NCI-H1105 treated with DMSO at 0.1 percent for 48 hours (cell line): ENCODE data around the gene FADS2.
"Not testable (repeated sequence)": the region's sequence is repeated elsewhere in the genome, so short reads cannot be mapped to it uniquely, and the experiment has no call there.

Experiments used
- DNase-seq: peaks from one replicate; lab custom pipeline; 2025; lab: John Stamatoyannopoulos, UW

FADS2 gene

DNA sequence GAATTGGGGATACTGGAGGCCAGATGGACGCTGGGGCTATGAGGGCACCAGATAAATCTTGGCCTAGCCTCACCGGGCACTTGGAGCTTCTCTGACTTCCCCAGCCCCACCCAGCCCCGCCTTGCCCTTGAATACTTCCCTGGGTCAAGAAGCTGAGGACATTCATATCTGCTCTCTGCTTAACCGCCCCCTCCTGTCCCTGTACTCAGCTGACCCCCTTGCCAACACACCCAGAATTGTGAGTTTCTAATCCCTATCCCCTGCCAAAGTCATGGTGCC lies 41.3 kb downstream of the FADS2 start:
- no peak for DNase-seq

DNA sequence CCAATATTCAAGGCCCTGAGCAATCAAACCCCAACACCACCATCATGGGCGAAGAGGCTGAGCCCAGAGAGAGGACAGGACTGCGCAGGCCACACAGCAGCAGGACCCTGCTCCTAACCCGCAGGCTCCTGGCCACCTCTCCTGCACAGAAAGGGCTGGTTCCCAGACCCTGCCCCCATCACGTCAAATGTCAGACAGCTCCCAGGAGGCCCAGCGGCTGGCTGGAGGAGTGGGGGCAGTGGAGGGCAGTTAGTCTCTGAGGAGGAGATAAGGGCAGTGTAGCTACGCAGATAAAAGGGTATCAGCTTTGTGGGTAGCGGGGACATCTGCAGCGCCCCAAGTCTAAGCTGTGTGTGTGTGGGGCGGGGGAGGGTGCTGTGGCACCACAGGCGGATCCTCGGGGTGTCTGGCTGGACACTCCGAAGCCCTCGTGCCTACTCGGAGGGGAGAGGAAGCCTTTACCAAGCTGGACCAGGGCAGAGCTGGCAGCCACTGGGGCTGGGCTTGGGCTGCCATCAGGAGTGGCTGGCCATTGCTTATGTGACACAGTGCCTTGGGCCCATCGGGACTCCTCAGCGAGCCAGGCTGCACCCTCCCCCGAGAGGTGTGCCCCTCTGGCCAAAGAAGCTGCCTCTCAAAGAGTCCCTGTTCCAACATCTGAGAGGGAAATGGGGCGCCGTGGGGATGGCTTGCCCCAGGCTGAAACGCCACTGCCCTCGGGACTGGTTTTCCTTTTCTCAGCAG lies 41.8 kb downstream of the FADS2 start:
- DNase-seq: no peak

GRCh38 chr11:61870541-61871031 lies 42.5 kb downstream of the FADS2 start:
- DNase-seq: no peak

DNA sequence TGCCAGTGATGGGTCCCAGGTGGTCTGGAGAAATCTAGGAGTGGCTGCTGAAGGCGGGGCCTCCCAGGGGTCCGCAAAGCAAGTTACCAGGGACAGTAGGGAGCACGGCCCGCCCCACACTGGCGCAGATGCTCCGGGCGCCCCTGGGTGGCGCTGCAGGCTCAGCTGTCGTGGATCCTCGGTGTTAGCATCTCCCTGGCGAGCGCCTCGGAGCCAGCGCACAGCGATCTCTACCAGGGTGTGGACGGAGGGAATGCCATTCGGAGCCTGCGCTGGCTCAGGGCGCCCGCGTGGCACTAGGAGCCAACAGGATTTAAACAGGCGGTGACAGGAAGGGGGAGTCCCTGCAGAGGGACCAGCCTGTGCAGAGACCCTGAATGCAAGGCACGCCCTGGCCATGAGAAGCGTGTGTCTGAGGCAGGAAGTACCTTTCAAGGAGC lies 43.1 kb downstream of the FADS2 start:
- DNase-seq: peak; percentile 75

- DNase-seq: no peak
These were observed 45.0 kb downstream of the FADS2 start for GRCh38 chr11:61872935-61873565.

DNA sequence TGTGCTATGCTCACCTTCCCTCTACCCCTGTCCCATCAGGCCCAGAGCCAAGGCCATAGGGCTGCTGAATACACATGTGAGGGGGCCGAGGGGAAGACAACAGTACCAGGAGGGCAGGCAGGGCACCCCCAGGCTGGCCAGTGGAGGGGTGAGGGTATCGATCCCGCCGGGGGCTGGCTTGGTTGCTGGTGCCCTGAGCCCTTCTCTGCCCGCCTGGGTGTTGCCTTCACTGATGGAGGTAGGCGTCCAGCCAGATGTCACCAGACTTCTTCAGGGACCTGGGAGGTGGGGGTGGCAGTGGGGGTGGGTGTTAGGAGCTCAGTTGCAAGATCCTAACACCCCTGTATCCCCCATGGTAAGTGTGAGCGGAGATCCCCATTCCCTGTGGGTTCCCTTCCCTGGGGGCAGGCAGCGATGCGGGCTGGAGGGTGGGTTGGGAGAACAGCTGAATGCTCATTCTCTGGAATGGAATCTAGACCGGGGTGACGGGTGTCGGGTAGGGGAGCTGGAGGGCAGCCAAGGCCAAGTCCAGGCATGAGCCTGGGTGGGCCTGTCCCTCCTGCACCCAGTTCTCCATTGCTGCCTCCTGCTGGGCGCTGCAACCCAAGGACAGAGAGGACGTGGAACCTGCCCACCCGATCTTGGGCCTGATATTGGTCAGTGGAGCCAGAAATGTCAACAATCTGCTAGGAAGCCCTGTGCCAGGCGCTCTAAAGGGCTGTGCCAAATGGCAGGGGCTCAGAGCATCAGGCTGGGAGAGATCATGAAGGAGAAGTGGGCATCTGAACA lies 45.7 kb downstream of the FADS2 start:
- no peak for DNase-seq

- no peak for DNase-seq
These were observed 46.3 kb downstream of the FADS2 start for GRCh38 chr11:61874377-61874809.

DNA sequence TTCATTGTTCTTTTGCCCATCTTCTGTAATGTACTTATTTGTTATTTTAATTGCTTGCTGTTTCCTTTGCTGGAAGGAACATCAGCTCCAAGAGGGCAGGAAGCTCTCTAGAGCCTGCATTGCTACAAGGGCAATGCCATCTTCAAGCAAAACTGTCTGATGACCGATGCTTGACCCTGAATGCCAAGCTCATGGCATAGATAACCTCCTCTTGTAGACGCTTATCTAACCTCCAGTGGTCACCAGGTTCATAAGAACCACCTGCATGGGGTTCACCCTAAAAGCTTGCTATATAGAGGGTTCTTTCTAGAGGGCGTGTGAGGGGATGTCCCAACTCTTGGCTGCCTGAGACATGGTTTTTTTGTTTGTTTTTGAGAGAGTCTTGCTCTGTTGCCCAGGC lies 46.8 kb downstream of the FADS2 start:
- DNase-seq: no peak

DNA sequence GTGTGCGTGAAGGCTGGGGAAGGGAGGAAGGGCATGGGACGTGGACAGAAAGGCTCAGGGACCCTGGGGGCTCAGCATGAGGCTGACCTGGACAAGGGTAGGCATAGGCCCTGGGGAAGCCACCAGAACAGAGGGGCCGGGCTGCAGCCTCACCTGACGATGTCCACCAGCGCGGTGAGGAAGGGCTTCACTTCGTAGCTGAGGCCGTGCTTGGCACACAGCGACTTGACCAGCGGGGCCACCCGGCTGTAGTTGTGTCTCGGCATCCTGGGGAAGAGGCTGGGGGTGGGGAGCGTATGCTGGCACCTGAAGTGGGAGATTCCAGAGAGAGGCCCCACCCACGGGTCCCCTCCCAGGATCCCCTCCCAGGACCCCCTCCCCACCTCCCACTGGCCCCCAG lies 47.6 kb downstream of the FADS2 start:
- no peak for DNase-seq

GRCh38 chr11:61879152-61879551 lies 51.1 kb downstream of the FADS2 start:
- no peak for DNase-seq

GRCh38 chr11:61880031-61880430 lies 51.9 kb downstream of the FADS2 start:
- DNase-seq: no peak

- no peak for DNase-seq
These were observed 52.4 kb downstream of the FADS2 start for GRCh38 chr11:61880454-61880853.

DNA sequence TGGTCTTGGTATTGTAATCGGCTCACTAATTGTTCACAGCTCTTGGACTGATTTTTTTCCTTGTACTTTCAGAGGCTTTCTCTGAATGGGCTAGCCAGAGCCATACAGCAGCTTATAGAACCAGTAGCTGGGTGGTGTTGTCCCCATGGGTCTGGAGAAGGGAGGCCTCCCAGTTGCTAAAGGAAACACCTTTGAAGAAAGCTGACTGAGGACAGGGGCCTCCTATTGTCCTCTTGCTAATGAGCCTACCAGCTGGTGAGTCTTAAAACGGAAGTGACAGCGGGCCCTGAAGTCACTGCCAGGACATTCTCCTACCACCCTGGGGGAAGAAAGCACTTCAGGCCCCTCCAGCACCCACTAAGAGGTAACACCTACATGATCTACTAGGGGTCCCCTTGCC lies 53.3 kb downstream of the FADS2 start:
- no peak for DNase-seq

- not testable (repeated sequence) for DNase-seq
These were observed 54.2 kb downstream of the FADS2 start for GRCh38 chr11:61882267-61882666.

DNA sequence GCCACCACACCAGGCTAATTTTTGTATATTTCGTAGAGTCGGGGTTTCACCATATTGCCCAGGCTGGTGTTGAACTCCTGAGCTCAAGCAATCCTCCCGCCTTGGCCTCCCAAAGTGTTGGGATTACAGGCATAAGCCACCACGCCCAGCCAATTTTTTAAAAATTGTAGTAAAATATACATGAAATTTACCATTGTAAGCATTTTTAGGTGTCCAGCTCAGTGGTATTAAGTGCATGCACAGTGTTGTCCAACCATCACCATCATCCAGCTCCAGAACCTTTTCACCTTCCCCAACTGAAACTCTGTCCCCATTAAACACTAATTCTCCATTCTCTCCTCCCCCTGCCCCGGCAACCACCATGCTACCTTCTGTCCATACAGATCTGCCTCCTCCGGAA lies 54.8 kb downstream of the FADS2 start:
- no peak for DNase-seq

DNA sequence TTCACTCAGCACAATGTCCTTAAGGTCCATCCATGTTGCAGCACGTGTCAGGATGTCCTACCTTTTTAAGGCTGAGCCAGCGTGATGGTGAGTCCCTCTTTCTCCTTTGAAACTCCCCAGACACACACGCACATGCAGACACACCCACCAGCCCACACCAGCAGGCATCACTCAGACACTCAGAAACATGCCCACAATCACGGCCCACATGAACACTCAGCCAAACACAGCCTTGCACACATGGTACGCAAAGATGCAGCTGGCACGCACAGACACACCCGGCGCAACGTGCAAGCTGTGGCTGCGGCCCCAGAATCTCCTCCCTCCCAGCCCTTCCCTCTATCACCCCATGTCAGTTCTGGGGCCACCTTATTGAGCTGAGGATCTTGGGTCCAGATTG lies 55.2 kb downstream of the FADS2 start:
- no peak for DNase-seq

DNA sequence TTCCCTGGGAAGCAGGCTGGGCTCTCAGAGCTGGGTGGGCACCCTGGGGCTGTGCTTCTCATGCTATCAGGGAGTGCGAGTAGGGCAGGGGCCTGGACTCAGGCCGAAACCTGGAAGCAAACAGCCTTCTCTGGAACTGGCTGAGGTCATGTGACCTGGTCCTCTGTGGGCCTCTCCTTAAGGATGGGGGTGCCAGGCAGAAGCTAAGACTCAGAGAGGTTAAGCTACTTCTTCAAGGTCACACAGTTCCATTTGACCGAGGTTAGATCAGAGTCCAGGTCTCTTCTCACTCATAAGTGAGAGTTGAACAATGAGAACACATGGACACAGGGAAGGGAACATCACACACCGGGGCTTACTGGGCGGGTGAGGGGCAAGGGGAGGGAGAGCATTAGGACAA lies 55.8 kb downstream of the FADS2 start:
- DNase-seq: no peak

DNA sequence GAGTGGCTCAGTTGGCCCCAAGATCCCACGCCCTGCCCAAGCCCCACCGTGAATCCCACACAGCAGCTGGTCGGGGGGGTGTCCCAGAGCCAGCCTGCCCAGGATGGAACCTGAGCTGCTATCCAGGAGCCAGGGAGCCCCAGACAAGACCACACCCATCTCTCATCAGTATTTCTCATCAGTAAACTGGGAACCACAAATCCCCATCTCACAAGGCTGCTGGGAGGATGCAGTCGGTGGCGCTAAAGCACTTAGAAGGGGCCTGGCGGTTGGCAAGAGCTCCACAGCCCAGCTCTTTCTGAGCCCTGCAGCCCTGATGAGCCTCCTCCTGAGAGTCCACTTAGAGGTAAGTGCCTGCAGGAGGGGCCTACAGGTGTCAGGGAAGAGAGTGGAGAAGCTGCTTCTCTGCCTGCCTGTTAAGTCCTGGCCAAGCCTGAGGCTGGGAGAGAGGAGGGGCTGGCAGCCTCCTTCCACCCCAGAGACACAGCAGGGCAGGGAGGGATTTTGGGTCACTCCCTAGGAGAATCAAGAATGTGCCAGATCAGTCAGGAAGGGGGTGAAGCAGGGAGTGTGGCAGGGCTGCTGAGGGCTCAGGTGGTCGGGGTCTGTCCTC lies 57.2 kb downstream of the FADS2 start:
- peak; percentile 8 for DNase-seq

GRCh38 chr11:61885784-61886580 lies 57.9 kb downstream of the FADS2 start:
- no peak for DNase-seq

DNA sequence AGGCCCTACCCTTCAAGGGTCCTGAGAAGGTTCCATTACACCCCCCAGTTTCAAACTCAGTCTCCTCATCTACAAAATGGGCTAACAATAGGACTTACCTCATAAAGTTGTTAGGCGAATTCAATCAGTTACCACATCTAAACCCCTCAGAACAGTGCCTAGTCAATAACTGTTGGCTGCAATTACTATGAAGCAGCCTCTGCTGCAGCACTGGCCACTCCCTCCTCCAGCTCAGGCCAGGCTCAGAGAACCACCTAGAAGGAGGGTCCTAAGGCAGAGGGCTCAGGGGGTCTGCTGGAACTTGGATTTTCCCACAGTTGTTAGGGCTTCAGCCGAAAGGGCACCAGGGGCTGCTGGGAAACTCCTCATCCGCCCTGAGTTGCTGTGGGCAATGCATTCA lies 58.5 kb downstream of the FADS2 start:
- DNase-seq: no peak

GRCh38 chr11:61887839-61888494 lies 59.9 kb downstream of the FADS2 start:
- no peak for DNase-seq
